A549 (cell line): Measurements from ENCODE around the gene CAMK4. TPM values are rescaled to one million over a fixed set of nuclear protein-coding genes. Genes with fewer than 3 reads are reported as not detected.
A peak's percentile ranks its signal among the peaks of the same experiment; 100 is the strongest.

Experiments
- ATAC-seq, 2 experiments: fragments of 200-7000 bp in 1 of 2; fragments of >200 bp in 1 of 2; cut with Nextera tagmentation in 1 of 2; cut with Tn5 transposase in 1 of 2; 3 replicates each; pipeline versions ENCODE4 v1.8.0 to v1.9.1; 2018 to 2020; ENCODE audit warnings: mild to moderate bottlenecking in 1 of 2, moderate library complexity in 1 of 2
- CTCF ChIA-PET: fragments of 300-600 bp; sonication (Branson Sonifier 250); formaldehyde crosslinking; extraction: SDS; loops from one replicate; lab custom pipeline; 2021; ENCODE audit warnings: antibody characterized with exemption, inconsistent platforms; lab: Yijun Ruan, JAX
- POLR2A ChIA-PET: fragments of 350-600 bp; formaldehyde crosslinking; extraction: SDS; loops from one replicate; lab custom pipeline; 2021; ENCODE audit warnings: antibody characterized with exemption, inconsistent platforms; lab: Yijun Ruan, JAX
- DNase-seq, 2 experiments: peaks; one replicate each; pipeline versions ENCODE4 v3.0.0 to v3.0.0-alpha.2; 2011 to 2016; ENCODE audit warnings: low read depth in 1 of 2, low spot score in 1 of 2
- FAIRE-seq: peaks from 2 replicates; lab custom pipeline; 2011; peaks lifted over from hg19 to GRCh38; lab: Jason Lieb, UNC
- H3K27ac ChIP-seq, 2 experiments: fragments of >200 bp; sonication (Bioruptor Twin); formaldehyde crosslinking; 3 replicates each; pipeline ENCODE4 v1.5.1; 2016 to 2017
- H3K4me1 ChIP-seq: fragments of >200 bp; sonication (Bioruptor Twin); formaldehyde crosslinking; 3 replicates; pipeline ENCODE4 v1.6.1; 2016
- H3K4me2 ChIP-seq: fragments of >200 bp; sonication (Bioruptor Twin); formaldehyde crosslinking; 3 replicates; pipeline ENCODE4 v1.6.1; 2016
- H3K4me3 ChIP-seq: fragments of >200 bp; sonication (Bioruptor Twin); formaldehyde crosslinking; 3 replicates; pipeline ENCODE4 v1.5.1; 2016
- H3K9me3 ChIP-seq: fragments of >200 bp; sonication (Bioruptor Twin); formaldehyde crosslinking; 3 replicates; pipeline ENCODE4 v1.6.1; 2016
- ATOH8 ChIP-seq: fragments of 250-450 bp; sonication (Bioruptor Pico); IDR thresholded peaks from 2 replicates; pipeline ENCODE4 v1.5.0; 2020; ENCODE audit warnings: low read depth, mild to moderate bottlenecking, moderate library complexity
- BCL3 ChIP-seq: fragments of >200 bp; sonication (Bioruptor Twin); formaldehyde crosslinking; IDR thresholded peaks from 3 replicates; pipeline ENCODE4 v1.6.1; 2016
- CEBPB ChIP-seq, 2 experiments: fragments of >200 bp in 1 of 2; sonication (Bioruptor Twin) in 1 of 2; formaldehyde crosslinking in 1 of 2; IDR thresholded peaks; 2 replicates each; pipeline ENCODE4 v1.6.1; 2012 to 2016
- CHD2 ChIP-seq: fragments of 150-350 bp; IDR thresholded peaks from 2 replicates; pipeline ENCODE4 v1.6.1; 2014; ENCODE audit warnings: low read length; ENCODE audit not compliant: partially characterized antibody
- CTCF ChIP-seq: fragments of >200 bp; sonication (Bioruptor Twin); formaldehyde crosslinking; IDR thresholded peaks from 3 replicates; pipeline ENCODE4 v1.5.1; 2016
- EHF ChIP-seq: fragments of 250-450 bp; sonication (Bioruptor Pico); IDR thresholded peaks from 2 replicates; pipeline ENCODE4 v1.5.0; 2020; ENCODE audit warnings: mild to moderate bottlenecking
- FOXS1 ChIP-seq: fragments of 250-450 bp; sonication (Bioruptor Pico); IDR thresholded peaks from 2 replicates; pipeline ENCODE4 v1.5.0; 2020; ENCODE audit warnings: mild to moderate bottlenecking, moderate library complexity
- GATA3 ChIP-seq: IDR thresholded peaks from 2 replicates; pipeline ENCODE4 v1.6.1; 2012; ENCODE audit warnings: borderline replicate concordance
- HOXB13 ChIP-seq: fragments of 250-450 bp; sonication (Bioruptor Pico); IDR thresholded peaks from 2 replicates; pipeline ENCODE4 v1.5.0; 2020; ENCODE audit warnings: low read depth, mild to moderate bottlenecking, moderate library complexity
- KDM1A ChIP-seq: fragments of 200-600 bp; sonication (generic); IDR thresholded peaks from 2 replicates; pipeline ENCODE4 v1.6.1; 2016; ENCODE audit warnings: low read depth, mild to moderate bottlenecking
- MAX ChIP-seq: IDR thresholded peaks from 2 replicates; pipeline ENCODE4 v1.6.1; 2012
- MAZ ChIP-seq: fragments of 150-350 bp; IDR thresholded peaks from 2 replicates; pipeline ENCODE4 v1.6.1; 2014; ENCODE audit warnings: antibody characterized with exemption, low read depth, low read length, borderline replicate concordance
- NPAS2 ChIP-seq: fragments of 250-450 bp; sonication (Bioruptor Pico); IDR thresholded peaks from 2 replicates; pipeline ENCODE4 v1.8.0; 2022; ENCODE audit warnings: mild to moderate bottlenecking, moderate library complexity, borderline replicate concordance
- POLR2A ChIP-seq: IDR thresholded peaks from 2 replicates; pipeline ENCODE4 v1.6.1; 2012; ENCODE audit warnings: mild to moderate bottlenecking, low read length
- POLR2AphosphoS2 ChIP-seq: conservative IDR thresholded peaks from 2 replicates; pipeline ENCODE4 v1.6.1; 2012; ENCODE audit warnings: low read length, improper control_type of control experiment, inconsistent platforms
- RARB ChIP-seq: fragments of 250-450 bp; sonication (Bioruptor Pico); IDR thresholded peaks from 2 replicates; pipeline ENCODE4 v1.8.0; 2021; ENCODE audit warnings: mild to moderate bottlenecking, moderate library complexity
- REST ChIP-seq: fragments of 200-600 bp; sonication (generic); IDR thresholded peaks from 2 replicates; pipeline ENCODE4 v1.6.1; 2016; ENCODE audit warnings: antibody characterized with exemption, mild to moderate bottlenecking, moderate library complexity
- RFX5 ChIP-seq: fragments of 450-650 bp; IDR thresholded peaks from 2 replicates; pipeline ENCODE4 v1.7.1; 2014; ENCODE audit warnings: antibody characterized with exemption, mild to moderate bottlenecking, moderate library complexity
- RNF2 ChIP-seq: fragments of 200-600 bp; sonication (generic); IDR thresholded peaks from 2 replicates; pipeline ENCODE4 v1.6.1; 2016; ENCODE audit warnings: low read depth, mild to moderate bottlenecking, antibody characterized with exemption, moderate library complexity, borderline replicate concordance
- SREBF2 ChIP-seq: fragments of 450-650 bp; IDR thresholded peaks from 2 replicates; pipeline ENCODE4 v1.6.1; 2014; ENCODE audit warnings: mild to moderate bottlenecking, moderate library complexity
- TP53 ChIP-seq: fragments of 250-450 bp; sonication (Bioruptor Pico); IDR thresholded peaks from 2 replicates; pipeline ENCODE4 v1.5.0; 2021; ENCODE audit warnings: mild to moderate bottlenecking, moderate library complexity
- ZNF302 ChIP-seq: fragments of 250-450 bp; sonication (Bioruptor Pico); IDR thresholded peaks from 2 replicates; pipeline ENCODE4 v1.9.0; 2021; ENCODE audit warnings: inconsistent platforms, mild to moderate bottlenecking, moderate library complexity
- ZSCAN20 ChIP-seq: fragments of 250-450 bp; sonication (Bioruptor Pico); IDR thresholded peaks from 2 replicates; pipeline ENCODE4 v1.8.0; 2022; ENCODE audit warnings: mild to moderate bottlenecking, moderate library complexity
- WGBS: methylation state at CpG from one replicate; pipeline ENCODE4 v1.1.6; 2017; ENCODE audit errors: missing lambda C conversion rate; 5-methylcytosine and 5-hydroxymethylcytosine counted together
- polyA plus RNA-seq, 4 experiments: library from polyadenylated mRNA; depleted of rRNA in 3 of 4; stranded (reverse); fragments of >200 nt; fragmentation: RNase III in 1 of 4; extraction: RNeasy Plus Mini Kit Qiagen cat#74134 plus additional on column Dnase treatment in 1 of 4; gene quantifications; 2 replicates in 3 of 4; 3 replicates in 1 of 4; pipeline ENCODE4 v1.2.3, GENCODE V29; 2011 to 2017

CAMK4 gene
- polyA plus RNA-seq, 2 of the 4 experiments (the other 2 are of a cell fraction), result not detected

GRCh38 chr5:111360173-111360572 lies 136.0 kb downstream of the CAMK4 start:
- Histone ChIP-seq H3K9me3 (no peaks in the 10 kb centered on the region), H3K27ac (no peak overlapping the region), H3K4me1 (no peaks in the 10 kb centered on the region), H3K4me2 (no peak overlapping the region), H3K4me3 (no peak overlapping the region)
- DNase-seq (no peak), ATAC-seq (no peak), FAIRE-seq (no peak)
- POLR2A ChIA-PET, result no interaction called here
- no peak for TF ChIP-seq CHD2
- no peak for TF ChIP-seq ZSCAN20 (CRISPR knock-in tag)
- no peak for TF ChIP-seq KDM1A
- no peak for TF ChIP-seq CEBPB (IDR thresholded peaks at IDR 0.05)
- TF ChIP-seq EHF (CRISPR knock-in tag), result no peak
- no peak for TF ChIP-seq RFX5
- TF ChIP-seq RARB (CRISPR knock-in tag), result no peak
- no peak for TF ChIP-seq CTCF
- TF ChIP-seq POLR2AphosphoS2, result no peak
- TF ChIP-seq BCL3, result no peak
- TF ChIP-seq SREBF2, result no peak
- no peak for TF ChIP-seq NPAS2
- TF ChIP-seq TP53 (CRISPR knock-in tag), result no peak
- no peak for TF ChIP-seq POLR2A
- TF ChIP-seq MAX, result no peak
- TF ChIP-seq ZNF302 (CRISPR knock-in tag), result no peak
- TF ChIP-seq HOXB13 (CRISPR knock-in tag), result no peak
- TF ChIP-seq, all 56 proteins: peak for 0
- CTCF ChIA-PET, result no interaction called here
- WGBS, result 3% methylated on average over 2 of the region's 2 CpGs

GRCh38 chr5:111364992-111365391 lies 140.8 kb downstream of the CAMK4 start:
- no peak for FAIRE-seq
- H3K4me2 ChIP-seq, result no peak overlapping the region
- H3K4me3 ChIP-seq, result no peak overlapping the region
- ATAC-seq, result no peak
- no peaks in the 10 kb centered on the region for H3K9me3 ChIP-seq
- H3K27ac ChIP-seq, result no peak overlapping the region
- H3K4me1 ChIP-seq, result no peaks in the 10 kb centered on the region
- TF ChIP-seq FOXS1 (CRISPR knock-in tag) (no peak), MAZ (no peak), RNF2 (no peak), REST (peak; percentile 63; the same call in 1 of the 2 replicates), GATA3 (no peak), ATOH8 (CRISPR knock-in tag) (no peak)
- CTCF ChIA-PET, result interaction anchor here (1.3 kb wide), 1 partner anchor 11 kb away, joined by 4 read pairs; no protein-coding TSS in a partner anchor
- DNase-seq, result no peak
- POLR2A ChIA-PET, result no interaction called here
- 16% methylated on average over 2 of the region's 2 CpGs for WGBS
